Measurements from ENCODE around the gene TBX4. TPM values are rescaled to one million over a fixed set of nuclear protein-coding genes. Genes with fewer than 3 reads are reported as not detected.

Gene TBX4
- total and polyA plus RNA-seq, 2 of the 13 experiments (the other 11 are each of a cell fraction or from before 2014, with no cell fraction given), result 0.11 to 1.1 TPM

GRCh38 chr17:61412860-61413660, 39.2 kb upstream of the TBX4 start (continued):
- TF ChIP-seq THAP9 (CRISPR knock-in tag; IDR thresholded peaks at IDR 0.05; ENCODE audit: borderline replicate concordance) (0 out of 2 replicates have a peak, but pooled peaks have one; percentile 77), ZNF598 (CRISPR knock-in tag; IDR thresholded peaks at IDR 0.05; ENCODE audit: borderline replicate concordance) (0 out of 2 replicates have a peak, but pooled peaks have one; percentile 58), ESRRA (CRISPR knock-in tag; IDR thresholded peaks at IDR 0.05; ENCODE audit: low read depth) (no peak), NCOR1 (IDR thresholded peaks at IDR 0.05; ENCODE audit: borderline replicate concordance, low read length) (no peak), FOXC1 (CRISPR knock-in tag; IDR thresholded peaks at IDR 0.05; ENCODE audit: borderline replicate concordance) (no peak), KLF13 (CRISPR knock-in tag; IDR thresholded peaks at IDR 0.05) (no peak), ZNF567 (CRISPR knock-in tag; IDR thresholded peaks at IDR 0.05; ENCODE audit: borderline replicate concordance) (no peak), JARID2 (CRISPR knock-in tag; IDR thresholded peaks at IDR 0.05; ENCODE audit: insufficient replicate concordance) (no peak), ELF4 (CRISPR knock-in tag; IDR thresholded peaks at IDR 0.05; ENCODE audit: borderline replicate concordance) (no peak), MEIS2 (CRISPR knock-in tag; IDR thresholded peaks at IDR 0.05) (peak; percentile 47; the same call in 1 of the 2 replicates), ZNF740 (CRISPR knock-in tag; IDR thresholded peaks at IDR 0.05) (0 out of 2 replicates have a peak, but pooled peaks have one; percentile 21), ZNF644 (CRISPR knock-in tag; IDR thresholded peaks at IDR 0.05; ENCODE audit: low read depth) (peak; percentile 11; the same call in 1 of the 2 replicates), CERS6 (CRISPR knock-in tag; IDR thresholded peaks at IDR 0.05) (no peak), ZNF33A (CRISPR knock-in tag; IDR thresholded peaks at IDR 0.05; ENCODE audit: borderline replicate concordance) (peak; percentile 61; the same call in 1 of the 2 replicates), ZNF564 (CRISPR knock-in tag; IDR thresholded peaks at IDR 0.05) (no peak), SOX5 (CRISPR knock-in tag; IDR thresholded peaks at IDR 0.05; ENCODE audit: borderline replicate concordance) (no peak), POLR2AphosphoS2 (IDR thresholded peaks at IDR 0.05; ENCODE audit: low read depth, low read length) (no peak), GMEB2 (CRISPR knock-in tag; IDR thresholded peaks at IDR 0.05; ENCODE audit: low read depth) (no peak), ZUFSP (CRISPR knock-in tag; IDR thresholded peaks at IDR 0.05; ENCODE audit: borderline replicate concordance) (no peak), ELF1 (CRISPR knock-in tag; IDR thresholded peaks at IDR 0.05) (no peak), TEAD2 (CRISPR knock-in tag; IDR thresholded peaks at IDR 0.05) (no peak), NR3C1 (CRISPR knock-in tag; IDR thresholded peaks at IDR 0.05) (no peak)

All from HepG2 (cell line).